Lower leg skin (tissue), 3 donors: ENCODE data around the gene APOC1.
"Not testable (repeated sequence)": the region's sequence is repeated elsewhere in the genome, so short reads cannot be mapped to it uniquely, and the experiment has no call there.

Source experiments
- POLR2A ChIP-seq, 2 donors: fragments of 450-650 bp; IDR thresholded peaks; one replicate each; pipeline ENCODE4 v1.6.1; 2016 to 2017; ENCODE audit warnings: antibody characterized with exemption in 2 of 2, mild to moderate bottlenecking in 1 of 2, moderate library complexity in 1 of 2
- TF ChIP-seq, protein P1 (sequence below), 3 donors: fragments of 450-650 bp; IDR thresholded peaks; one replicate each; pipeline ENCODE4 v1.5.1; 2016; ENCODE audit warnings: antibody characterized with exemption in 3 of 3, mild to moderate bottlenecking in 3 of 3, moderate library complexity in 2 of 3

DNA sequence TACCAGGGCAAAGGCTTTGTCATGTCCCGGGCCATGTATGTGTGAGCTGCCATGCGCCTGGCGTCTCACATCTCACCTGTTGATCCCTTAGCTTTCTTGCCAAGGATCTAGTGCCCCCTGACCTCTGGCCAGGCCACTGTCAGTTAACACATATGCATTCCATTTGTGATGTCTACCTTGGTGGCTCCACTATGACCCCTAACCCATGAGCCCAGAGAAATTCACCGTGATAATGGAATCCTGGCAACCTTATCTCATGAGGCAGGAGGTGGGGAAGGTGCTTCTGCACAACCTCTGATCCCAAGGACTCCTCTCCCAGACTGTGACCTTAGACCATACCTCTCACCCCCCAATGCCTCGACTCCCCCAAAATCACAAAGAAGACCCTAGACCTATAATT lies 26.1 kb upstream of the APOC1 start:
- TF ChIP-seq, protein P1, sequence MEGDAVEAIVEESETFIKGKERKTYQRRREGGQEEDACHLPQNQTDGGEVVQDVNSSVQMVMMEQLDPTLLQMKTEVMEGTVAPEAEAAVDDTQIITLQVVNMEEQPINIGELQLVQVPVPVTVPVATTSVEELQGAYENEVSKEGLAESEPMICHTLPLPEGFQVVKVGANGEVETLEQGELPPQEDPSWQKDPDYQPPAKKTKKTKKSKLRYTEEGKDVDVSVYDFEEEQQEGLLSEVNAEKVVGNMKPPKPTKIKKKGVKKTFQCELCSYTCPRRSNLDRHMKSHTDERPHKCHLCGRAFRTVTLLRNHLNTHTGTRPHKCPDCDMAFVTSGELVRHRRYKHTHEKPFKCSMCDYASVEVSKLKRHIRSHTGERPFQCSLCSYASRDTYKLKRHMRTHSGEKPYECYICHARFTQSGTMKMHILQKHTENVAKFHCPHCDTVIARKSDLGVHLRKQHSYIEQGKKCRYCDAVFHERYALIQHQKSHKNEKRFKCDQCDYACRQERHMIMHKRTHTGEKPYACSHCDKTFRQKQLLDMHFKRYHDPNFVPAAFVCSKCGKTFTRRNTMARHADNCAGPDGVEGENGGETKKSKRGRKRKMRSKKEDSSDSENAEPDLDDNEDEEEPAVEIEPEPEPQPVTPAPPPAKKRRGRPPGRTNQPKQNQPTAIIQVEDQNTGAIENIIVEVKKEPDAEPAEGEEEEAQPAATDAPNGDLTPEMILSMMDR (IDR thresholded peaks at IDR 0.05) = not testable (repeated sequence)
- TF ChIP-seq POLR2A (IDR thresholded peaks at IDR 0.05) = not testable (repeated sequence)
